ENCODE results near the gene TNFSF11. TPM values are rescaled to one million over a fixed set of nuclear protein-coding genes. Genes with fewer than 3 reads are reported as not detected.

TNFSF11 gene
- total RNA-seq, 6 experiments from 2014 or later, result 0.15 to 1.5 (median 0.45) TPM

DNA sequence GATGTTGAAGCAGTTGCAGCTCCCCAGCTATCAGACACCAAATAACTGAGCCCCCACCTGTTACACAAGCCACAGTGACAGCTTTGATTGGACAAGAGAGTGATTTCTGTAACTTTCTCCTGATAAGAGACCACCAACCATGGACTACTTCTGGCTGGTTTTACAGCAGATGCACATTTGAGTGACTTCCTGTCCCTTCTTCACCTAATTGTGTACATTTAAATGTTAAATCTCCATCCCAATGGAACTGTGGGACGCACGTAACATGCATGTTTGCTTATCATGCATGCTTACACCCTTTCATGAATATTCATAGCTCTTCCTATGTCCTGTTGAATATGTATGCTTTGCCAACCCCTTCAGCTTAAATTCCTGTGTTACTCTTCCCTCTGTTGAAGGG lies 6.0 kb upstream of the TNFSF11 start:
- Histone ChIP-seq H3K9me3 (peaks cover 0 to 3% (median 0%) of the 10 kb centered on the region in 4 donors), H3K36me3 (no peaks in the 10 kb centered on the region), H3K27ac (no peak overlapping the region), H3K4me3 (no peak overlapping the region), H3K27me3 (no peaks in the 10 kb centered on the region), H3K4me1 (no peaks in the 10 kb centered on the region)
- intact Hi-C loops (cut with DNase I), result no loop called here
- DNase-seq (no peak), ATAC-seq (no peak)
- WGBS (ENCODE audit: insufficient coverage, low coverage, low lambda C conversion rate, missing lambda C conversion rate), result 76% methylated on average over 2 of the region's 2 CpGs
- TF ChIP-seq, protein P1, sequence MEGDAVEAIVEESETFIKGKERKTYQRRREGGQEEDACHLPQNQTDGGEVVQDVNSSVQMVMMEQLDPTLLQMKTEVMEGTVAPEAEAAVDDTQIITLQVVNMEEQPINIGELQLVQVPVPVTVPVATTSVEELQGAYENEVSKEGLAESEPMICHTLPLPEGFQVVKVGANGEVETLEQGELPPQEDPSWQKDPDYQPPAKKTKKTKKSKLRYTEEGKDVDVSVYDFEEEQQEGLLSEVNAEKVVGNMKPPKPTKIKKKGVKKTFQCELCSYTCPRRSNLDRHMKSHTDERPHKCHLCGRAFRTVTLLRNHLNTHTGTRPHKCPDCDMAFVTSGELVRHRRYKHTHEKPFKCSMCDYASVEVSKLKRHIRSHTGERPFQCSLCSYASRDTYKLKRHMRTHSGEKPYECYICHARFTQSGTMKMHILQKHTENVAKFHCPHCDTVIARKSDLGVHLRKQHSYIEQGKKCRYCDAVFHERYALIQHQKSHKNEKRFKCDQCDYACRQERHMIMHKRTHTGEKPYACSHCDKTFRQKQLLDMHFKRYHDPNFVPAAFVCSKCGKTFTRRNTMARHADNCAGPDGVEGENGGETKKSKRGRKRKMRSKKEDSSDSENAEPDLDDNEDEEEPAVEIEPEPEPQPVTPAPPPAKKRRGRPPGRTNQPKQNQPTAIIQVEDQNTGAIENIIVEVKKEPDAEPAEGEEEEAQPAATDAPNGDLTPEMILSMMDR (IDR thresholded peaks at IDR 0.05), result no peak
- TF ChIP-seq POLR2A (IDR thresholded peaks at IDR 0.05), result no peak

DNA sequence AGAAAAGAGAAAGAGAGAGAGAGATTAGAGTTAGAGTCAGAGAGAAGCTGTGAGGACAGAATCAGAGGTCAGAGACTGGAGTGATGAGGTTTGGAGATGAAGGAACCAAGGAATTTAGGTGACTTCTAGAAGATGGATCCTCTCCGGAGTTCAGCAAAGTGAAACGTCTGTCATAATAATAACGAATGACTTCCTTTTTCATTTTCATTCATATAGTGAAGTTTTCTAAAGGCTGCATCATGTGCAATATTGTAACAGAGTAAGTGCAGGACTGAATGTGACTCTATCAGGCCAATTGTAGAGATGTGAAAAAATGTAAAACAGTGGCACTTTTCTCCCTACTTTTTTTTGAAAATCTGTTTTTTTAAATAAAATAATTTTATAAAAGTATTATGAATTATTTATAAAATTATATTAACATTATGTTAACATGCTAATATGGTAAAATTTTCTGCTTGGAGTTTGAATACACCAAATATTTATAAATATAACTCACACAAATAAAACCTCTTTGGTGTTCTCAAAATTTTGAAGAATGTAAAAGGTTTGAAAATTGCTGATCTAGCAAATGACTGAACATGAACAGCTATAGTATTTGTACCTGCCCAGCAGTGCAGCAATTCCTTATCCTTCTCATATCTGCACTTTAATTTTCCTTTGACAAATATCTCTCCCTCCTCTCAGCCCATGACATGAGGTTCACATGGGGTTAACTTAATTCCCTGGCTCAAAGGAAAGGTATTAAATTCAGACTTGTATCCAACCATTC lies 4.2 kb upstream of the TNFSF11 start:
- Histone ChIP-seq H3K9me3 (peaks cover 0 to 3% (median 0%) of the 10 kb centered on the region in 4 donors), H3K27ac (no peak overlapping the region), H3K4me3 (no peak overlapping the region), H3K4me1 (no peaks in the 10 kb centered on the region), H3K27me3 (no peaks in the 10 kb centered on the region), H3K36me3 (no peaks in the 10 kb centered on the region)
- ATAC-seq, result no peak
- intact Hi-C loops (cut with DNase I), result no loop called here
- TF ChIP-seq, protein P1 (IDR thresholded peaks at IDR 0.05), result no peak
- no peak for TF ChIP-seq POLR2A (IDR thresholded peaks at IDR 0.05)
- DNase-seq, result no peak
- WGBS (ENCODE audit: insufficient coverage, low coverage, low lambda C conversion rate, missing lambda C conversion rate), result 34% methylated on average over 3 of the region's 3 CpGs

DNA sequence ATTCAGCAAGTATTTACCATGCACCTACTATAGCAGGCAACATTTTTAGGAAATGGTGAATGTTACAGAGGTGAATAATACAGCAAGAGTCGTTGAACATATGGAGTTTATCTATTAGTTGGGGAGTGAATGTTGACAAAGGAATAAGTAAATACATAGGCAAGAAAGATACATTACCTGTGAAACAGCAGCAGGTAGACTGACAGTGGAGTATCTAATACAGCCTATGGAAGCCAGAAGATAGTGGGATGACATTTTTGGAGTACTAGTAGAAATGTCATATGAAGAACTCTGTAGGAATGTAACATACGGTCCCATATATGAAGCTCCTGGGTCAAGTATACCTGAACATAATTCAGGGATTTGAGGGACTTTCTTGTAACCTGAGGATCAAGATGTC lies 2.1 kb upstream of the TNFSF11 start:
- Histone ChIP-seq H3K4me1 (peaks cover 0 to 5% (median 2%) of the 10 kb centered on the region in 4 donors), H3K4me3 (no peak overlapping the region), H3K27me3 (no peaks in the 10 kb centered on the region), H3K36me3 (no peaks in the 10 kb centered on the region), H3K27ac (no peak overlapping the region), H3K9me3 (peaks cover 0 to 3% (median 0%) of the 10 kb centered on the region in 4 donors)
- intact Hi-C loops (cut with DNase I), result no loop called here
- 65% methylated on average over 2 of the region's 2 CpGs for WGBS (ENCODE audit: insufficient coverage, low coverage, low lambda C conversion rate, missing lambda C conversion rate)
- TF ChIP-seq POLR2A (IDR thresholded peaks at IDR 0.05), result no peak
- TF ChIP-seq, protein P1 (IDR thresholded peaks at IDR 0.05), result no peak
- ATAC-seq (no peak), DNase-seq (no peak)

DNA sequence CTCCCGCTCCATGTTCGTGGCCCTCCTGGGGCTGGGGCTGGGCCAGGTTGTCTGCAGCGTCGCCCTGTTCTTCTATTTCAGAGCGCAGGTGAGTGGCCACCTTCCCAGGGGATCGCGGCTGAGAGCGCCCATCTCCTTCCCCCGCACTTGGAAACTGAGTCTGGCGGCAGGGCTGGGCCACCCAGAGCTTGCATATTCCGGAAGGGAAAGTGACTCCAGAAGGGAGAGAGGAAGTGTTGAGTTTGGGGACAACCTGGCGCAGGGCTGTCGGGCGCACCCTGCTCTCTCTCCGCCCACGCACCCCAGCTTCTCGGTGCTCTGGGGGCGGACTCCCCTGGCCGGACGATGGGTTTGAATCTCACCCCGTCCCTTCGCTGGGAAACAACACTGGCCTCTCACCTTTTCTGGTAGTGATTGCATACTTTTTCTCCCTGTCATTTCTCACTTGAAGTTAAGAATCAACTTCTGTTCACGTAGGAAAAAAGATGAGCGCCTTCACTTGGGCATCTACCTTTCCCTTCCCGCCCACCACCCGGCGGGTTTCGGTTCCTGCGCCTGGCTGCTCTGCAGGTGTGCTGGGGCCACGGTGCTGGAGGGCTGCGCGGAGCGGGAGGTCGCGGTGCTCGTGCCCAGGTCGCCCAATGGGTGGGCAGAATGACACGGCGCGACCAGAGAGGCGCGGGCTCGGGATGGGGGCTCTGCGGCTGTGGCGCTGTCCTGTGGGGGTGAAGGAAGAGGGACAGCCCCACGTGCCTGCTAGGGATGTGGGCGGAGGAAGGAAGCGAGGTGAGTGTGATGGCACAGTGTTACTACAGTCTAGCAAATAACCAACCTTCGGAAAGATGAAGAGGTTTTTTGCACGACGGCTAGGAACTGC lies 721 bp downstream of the TNFSF11 start:
- ATAC-seq, result peak; percentile 62 to 77 (median 70)
- H3K36me3 ChIP-seq, result no peaks in the 10 kb centered on the region
- H3K27me3 ChIP-seq, result no peaks in the 10 kb centered on the region
- peaks cover 0 to 5% (median 2%) of the 10 kb centered on the region in 4 donors for H3K4me1 ChIP-seq
- H3K4me3 ChIP-seq, result peak overlapping the region; percentile 57 to 63 (median 63)
- H3K27ac ChIP-seq, result peak overlapping the region in 1 of 3 donors; percentile 17
- intact Hi-C loops (cut with DNase I), result no loop called here
- TF ChIP-seq, protein P1 (IDR thresholded peaks at IDR 0.05), result no peak
- no peak for TF ChIP-seq POLR2A (IDR thresholded peaks at IDR 0.05)
- WGBS (ENCODE audit: insufficient coverage, low coverage, low lambda C conversion rate, missing lambda C conversion rate), result under 1% methylated on average over 38 of the region's 51 CpGs
- DNase-seq, result peak in 1 of 3 donors; percentile 28
- peaks cover 0 to 3% (median 0%) of the 10 kb centered on the region in 4 donors for H3K9me3 ChIP-seq
